ENCODE measurements around the gene MGAT5B. TPM values are rescaled to one million over a fixed set of nuclear protein-coding genes. Genes with fewer than 3 reads are reported as not detected.

The MGAT5B gene
- total RNA-seq, 4 donors from 2014 or later: 0.12 to 0.63 TPM; not detected in 2

GRCh38 chr17:76903631-76904030 lies 35.4 kb downstream of the MGAT5B start:
- TF ChIP-seq CTCF (IDR thresholded peaks at IDR 0.05): no peak
- ATAC-seq (ENCODE audit: low FRiP score) (no peak), DNase-seq (ENCODE audit: low spot score) (no peak)

GRCh38 chr17:76904116-76904515 lies 35.9 kb downstream of the MGAT5B start:
- no peak for TF ChIP-seq CTCF (IDR thresholded peaks at IDR 0.05)
- no peak for DNase-seq (ENCODE audit: low spot score)
- ATAC-seq (ENCODE audit: low FRiP score): no peak

- ATAC-seq (ENCODE audit: low FRiP score): no peak
- DNase-seq (ENCODE audit: low spot score): no peak
- TF ChIP-seq CTCF (IDR thresholded peaks at IDR 0.05): no peak
Observed at GRCh38 chr17:76905036-76905435, 36.8 kb downstream of the MGAT5B start.

GRCh38 chr17:76905836-76906235 lies 37.6 kb downstream of the MGAT5B start:
- no peak for TF ChIP-seq CTCF (IDR thresholded peaks at IDR 0.05)
- no peak for ATAC-seq (ENCODE audit: low FRiP score)
- no peak for DNase-seq (ENCODE audit: low spot score)

- no peak for TF ChIP-seq CTCF (IDR thresholded peaks at IDR 0.05)
- DNase-seq (ENCODE audit: low spot score): no peak
- ATAC-seq (ENCODE audit: low FRiP score): no peak
Observed at GRCh38 chr17:76906463-76906862, 38.3 kb downstream of the MGAT5B start.

- no peak for ATAC-seq (ENCODE audit: low FRiP score)
Observed at GRCh38 chr17:76907352-76907751, 39.1 kb downstream of the MGAT5B start.

More at GRCh38 chr17:76907352-76907751, 39.1 kb downstream of the MGAT5B start:
- no peak for TF ChIP-seq CTCF (IDR thresholded peaks at IDR 0.05)
- DNase-seq (ENCODE audit: low spot score): no peak

All from omental fat pad (tissue), 4 donors.